Progenitor cell of endocrine pancreas (in vitro differentiated cells): Measurements from ENCODE around the gene SLAMF9. TPM values are rescaled to one million over a fixed set of nuclear protein-coding genes. Genes with fewer than 3 reads are reported as not detected.

ENCODE experiments used
- DNase-seq: peaks from one replicate; pipeline ENCODE4 v3.0.0; 2021; ENCODE audit warnings: low spot score; ENCODE audit not compliant: unreplicated experiment
- H3K27ac Mint-ChIP-seq: 2 replicates; pipeline ENCODE4 v1.8.0; 2021; ENCODE audit warnings: mild to moderate bottlenecking, moderate library complexity, mixed read lengths
- H3K27me3 Mint-ChIP-seq: 2 replicates; pipeline ENCODE4 v1.8.0; 2021; ENCODE audit warnings: mixed read lengths
- H3K36me3 Mint-ChIP-seq: 2 replicates; pipeline ENCODE4 v1.8.0; 2022; ENCODE audit warnings: mixed read lengths; ENCODE audit not compliant: insufficient read depth
- H3K4me1 Mint-ChIP-seq: 2 replicates; pipeline ENCODE4 v1.8.0; 2021; ENCODE audit warnings: low read depth, mixed read lengths
- H3K4me3 Mint-ChIP-seq: 2 replicates; pipeline ENCODE4 v1.8.0; 2021; ENCODE audit warnings: low read depth, mild to moderate bottlenecking, moderate library complexity, mixed read lengths
- H3K9me3 Mint-ChIP-seq: 2 replicates; pipeline ENCODE4 v1.8.0; 2021; ENCODE audit warnings: low read depth, mixed read lengths
- total RNA-seq: library from RNA; stranded (reverse); gene quantifications from 2 replicates; pipeline ENCODE4 v1.2.1, GENCODE V29; 2021
- TF ChIP-seq, protein P1 (sequence below): fragments of 200-600 bp; sonication (generic); IDR thresholded peaks from one replicate; pipeline ENCODE4 v1.5.0; 2021; ENCODE audit warnings: antibody characterized with exemption, mild to moderate bottlenecking; ENCODE audit not compliant: unreplicated experiment

The SLAMF9 gene
- total RNA-seq, 1 donor from 2014 or later, result not detected

DNA sequence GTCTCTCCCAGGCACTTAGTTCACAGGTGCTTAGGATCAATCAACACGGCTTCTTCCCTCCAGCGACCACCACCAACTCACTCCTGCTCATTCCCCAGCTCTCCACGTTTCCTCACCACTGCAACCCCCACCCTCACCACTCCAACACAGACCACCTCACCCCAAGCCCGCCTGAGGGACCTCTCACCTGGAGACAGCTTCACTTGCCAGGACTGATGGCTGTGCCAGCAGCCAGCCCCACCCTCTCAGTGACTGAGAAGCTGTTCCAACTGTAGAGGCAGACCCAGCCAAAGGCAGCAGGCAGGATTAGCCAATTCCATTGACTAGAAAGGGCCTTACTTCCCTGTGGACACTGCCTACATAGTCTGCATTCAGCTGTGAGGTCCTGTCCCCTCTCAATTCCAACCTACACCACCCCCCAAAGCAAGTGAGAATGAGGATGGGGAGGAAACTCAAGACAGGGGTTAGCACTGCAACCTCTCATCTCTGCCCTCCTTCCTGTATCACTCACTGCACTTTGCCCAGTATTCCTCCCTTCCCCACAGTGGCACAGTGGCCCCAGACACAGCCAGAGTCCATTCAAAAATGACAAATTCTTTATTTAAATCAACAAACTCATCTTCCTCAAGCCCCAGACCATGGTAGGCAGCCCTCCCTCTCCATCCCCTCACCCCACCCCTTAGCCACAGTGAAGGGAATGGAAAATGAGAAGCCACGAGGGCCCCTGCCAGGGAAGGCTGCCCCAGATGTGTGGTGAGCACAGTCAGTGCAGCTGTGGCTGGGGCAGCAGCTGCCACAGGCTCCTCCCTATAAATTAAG lies 36.3 kb downstream of the SLAMF9 start:
- DNase-seq, result no peak
- TF ChIP-seq, protein P1, sequence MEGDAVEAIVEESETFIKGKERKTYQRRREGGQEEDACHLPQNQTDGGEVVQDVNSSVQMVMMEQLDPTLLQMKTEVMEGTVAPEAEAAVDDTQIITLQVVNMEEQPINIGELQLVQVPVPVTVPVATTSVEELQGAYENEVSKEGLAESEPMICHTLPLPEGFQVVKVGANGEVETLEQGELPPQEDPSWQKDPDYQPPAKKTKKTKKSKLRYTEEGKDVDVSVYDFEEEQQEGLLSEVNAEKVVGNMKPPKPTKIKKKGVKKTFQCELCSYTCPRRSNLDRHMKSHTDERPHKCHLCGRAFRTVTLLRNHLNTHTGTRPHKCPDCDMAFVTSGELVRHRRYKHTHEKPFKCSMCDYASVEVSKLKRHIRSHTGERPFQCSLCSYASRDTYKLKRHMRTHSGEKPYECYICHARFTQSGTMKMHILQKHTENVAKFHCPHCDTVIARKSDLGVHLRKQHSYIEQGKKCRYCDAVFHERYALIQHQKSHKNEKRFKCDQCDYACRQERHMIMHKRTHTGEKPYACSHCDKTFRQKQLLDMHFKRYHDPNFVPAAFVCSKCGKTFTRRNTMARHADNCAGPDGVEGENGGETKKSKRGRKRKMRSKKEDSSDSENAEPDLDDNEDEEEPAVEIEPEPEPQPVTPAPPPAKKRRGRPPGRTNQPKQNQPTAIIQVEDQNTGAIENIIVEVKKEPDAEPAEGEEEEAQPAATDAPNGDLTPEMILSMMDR, result no peak
- H3K27me3 Mint-ChIP-seq, result no peaks in the 10 kb centered on the region
- peaks cover 61% of the 10 kb centered on the region for H3K4me1 Mint-ChIP-seq
- peak overlapping the region; percentile 87 for H3K27ac Mint-ChIP-seq
- peaks cover 26% of the 10 kb centered on the region for H3K36me3 Mint-ChIP-seq
- H3K4me3 Mint-ChIP-seq, result no peak overlapping the region
- H3K9me3 Mint-ChIP-seq, result no peaks in the 10 kb centered on the region

DNA sequence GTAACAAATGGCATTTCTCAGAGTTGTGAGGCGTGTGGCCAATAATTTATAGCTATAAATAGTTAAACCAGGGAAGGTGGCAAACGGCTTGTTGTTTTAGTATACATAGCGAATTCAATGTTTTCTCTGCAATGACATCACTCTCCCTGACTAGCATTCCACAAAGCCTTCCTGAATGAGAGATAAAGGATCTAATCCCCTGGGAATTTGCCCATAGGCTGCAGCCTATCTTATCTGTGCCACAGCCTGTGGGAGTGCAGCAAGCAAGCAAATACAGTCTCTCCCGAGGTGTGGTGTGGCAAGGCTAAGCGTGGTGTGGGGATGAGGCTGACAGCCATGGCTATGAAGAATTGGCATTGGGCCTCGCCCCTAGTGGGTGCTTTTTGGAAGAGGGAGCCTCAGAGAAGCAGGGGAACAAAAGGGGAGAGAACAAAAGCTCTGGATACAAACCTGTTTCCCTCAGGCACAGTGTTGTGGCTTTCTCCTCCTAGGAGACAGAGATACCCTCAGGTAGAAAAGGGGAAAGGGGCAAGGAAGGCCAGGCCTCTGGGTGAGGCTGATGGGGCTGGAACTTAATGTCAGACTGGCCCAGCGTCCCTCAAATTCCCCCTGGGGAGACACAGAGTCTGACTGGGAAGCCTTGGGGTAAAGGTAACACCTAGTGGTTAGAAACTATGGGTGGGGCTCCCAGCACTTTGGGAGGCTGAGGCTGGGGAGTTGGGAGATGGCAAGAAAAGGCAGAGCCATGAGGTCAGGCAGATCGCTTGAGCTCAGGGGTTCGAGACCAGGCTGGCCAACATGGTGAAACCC lies 37.6 kb downstream of the SLAMF9 start:
- no peaks in the 10 kb centered on the region for H3K27me3 Mint-ChIP-seq
- no peaks in the 10 kb centered on the region for H3K9me3 Mint-ChIP-seq
- peaks cover 26% of the 10 kb centered on the region for H3K36me3 Mint-ChIP-seq
- peak overlapping the region; percentile 62 for H3K27ac Mint-ChIP-seq
- no peak for DNase-seq
- TF ChIP-seq, protein P1, result no peak
- H3K4me1 Mint-ChIP-seq, result peaks cover 59% of the 10 kb centered on the region
- no peak overlapping the region for H3K4me3 Mint-ChIP-seq

DNA sequence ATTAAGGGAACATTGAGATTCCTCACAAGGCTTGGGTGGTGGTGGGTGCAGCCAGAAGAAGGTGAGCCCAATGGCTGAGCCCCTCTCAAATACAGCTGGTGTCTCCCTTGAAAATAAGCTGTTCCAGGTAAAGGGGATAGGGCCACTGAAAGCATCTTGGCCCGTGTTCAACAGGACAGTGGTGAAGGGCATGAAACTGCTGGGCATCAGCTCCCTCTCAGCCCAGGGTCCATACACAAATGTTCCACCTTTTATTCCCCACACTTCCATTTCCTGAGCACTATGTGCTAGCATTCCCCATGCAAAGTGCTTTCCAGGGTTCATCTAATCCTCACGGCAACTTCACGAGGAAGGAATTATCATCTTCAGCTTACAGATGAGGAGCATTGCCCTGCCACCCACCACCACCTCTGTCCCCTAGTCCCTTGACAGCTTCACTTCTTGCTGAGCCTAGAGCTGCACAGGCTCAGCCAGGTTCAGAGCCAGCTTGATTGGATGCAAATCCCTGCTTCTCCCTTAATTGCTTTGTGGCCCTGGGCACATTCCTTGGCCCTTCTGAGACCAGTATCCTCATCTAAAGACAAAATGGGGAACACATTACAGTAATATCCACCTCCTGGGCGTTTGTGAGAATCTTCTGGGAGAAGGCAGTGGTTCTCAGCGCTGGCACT lies 38.3 kb downstream of the SLAMF9 start:
- H3K9me3 Mint-ChIP-seq, result no peaks in the 10 kb centered on the region
- peak overlapping the region; percentile 62 for H3K27ac Mint-ChIP-seq
- peaks cover 61% of the 10 kb centered on the region for H3K4me1 Mint-ChIP-seq
- peaks cover 24% of the 10 kb centered on the region for H3K36me3 Mint-ChIP-seq
- no peak for DNase-seq
- TF ChIP-seq, protein P1, result no peak
- H3K4me3 Mint-ChIP-seq, result peak overlapping the region; percentile 17
- no peaks in the 10 kb centered on the region for H3K27me3 Mint-ChIP-seq

- Mint-ChIP-seq H3K27me3 (no peaks in the 10 kb centered on the region), H3K9me3 (no peaks in the 10 kb centered on the region), H3K4me3 (peak overlapping the region; percentile 19), H3K27ac (peak overlapping the region; percentile 85), H3K36me3 (peaks cover 16% of the 10 kb centered on the region), H3K4me1 (peaks cover 71% of the 10 kb centered on the region)
- TF ChIP-seq, protein P1, result no peak
- DNase-seq, result no peak
These were observed 39.6 kb downstream of the SLAMF9 start for GRCh38 chr1:159914252-159915018.
